Esophagus squamous epithelium (tissue), 5 donors: ENCODE results near the gene RELT. TPM values are rescaled to one million over a fixed set of nuclear protein-coding genes. Genes with fewer than 3 reads are reported as not detected.
"Not testable (repeated sequence)": the region's sequence is repeated elsewhere in the genome, so short reads cannot be mapped to it uniquely, and the experiment has no call there.

Experiments used
- DNase-seq: peaks from one replicate; lab custom pipeline; 2025; lab: John Stamatoyannopoulos, UW
- H3K27ac ChIP-seq, 4 donors: fragments of 200-600 bp; sonication (generic); one replicate each; pipeline ENCODE4 v1.5.1; 2016 to 2019; ENCODE audit warnings: mild to moderate bottlenecking in 1 of 4
- H3K27me3 ChIP-seq, 4 donors: fragments of 200-600 bp; sonication (generic); 1 replicate in 3 of 4; 2 replicates in 1 of 4; pipeline versions ENCODE4 v1.5.1 to v1.6.0; 2017 to 2021; ENCODE audit warnings: antibody characterized with exemption in 1 of 4
- H3K36me3 ChIP-seq, 3 donors: fragments of 200-600 bp; sonication (generic); one replicate each; pipeline ENCODE4 v1.5.1; 2016 to 2019
- H3K4me1 ChIP-seq, 3 donors: fragments of 200-600 bp; sonication (generic); one replicate each; pipeline ENCODE4 v1.5.1; 2017 to 2019
- H3K4me3 ChIP-seq, 4 donors: fragments of 200-600 bp; sonication (generic); 1 replicate in 3 of 4; 2 replicates in 1 of 4; pipeline ENCODE4 v1.5.1; 2016 to 2019; ENCODE audit warnings: mild to moderate bottlenecking in 2 of 4, moderate library complexity in 1 of 4
- H3K9me3 ChIP-seq, 3 donors: fragments of 200-600 bp; sonication (generic); one replicate each; pipeline ENCODE4 v1.5.1; 2016 to 2019
- POLR2A ChIP-seq, 4 donors: fragments of 450-650 bp; IDR thresholded peaks; one replicate each; pipeline ENCODE4 v1.6.1; 2017; ENCODE audit warnings: antibody characterized with exemption in 4 of 4, mild to moderate bottlenecking in 4 of 4, moderate library complexity in 3 of 4
- WGBS, 2 donors: methylation state at CpG; one replicate each; pipeline ENCODE4 v1.1.5; 2018; 5-methylcytosine and 5-hydroxymethylcytosine counted together
- intact Hi-C: fragments of 100-400 bp; cut with DNase I; formaldehyde crosslinking; loops from one replicate; pipeline ENCODE4 v1.15.0; 2022
- total RNA-seq, 4 donors: library from RNA; depleted of rRNA; stranded (reverse); fragments of >200 nt; gene quantifications; one replicate each; pipeline ENCODE4 v1.1.0, GENCODE V29; 2016
- TF ChIP-seq, protein P1 (sequence below), 6 experiments: fragments of 450-650 bp in 4 of 6; fragments of 200-600 bp in 2 of 6; sonication (generic) in 2 of 6; IDR thresholded peaks; one replicate each; pipeline ENCODE4 v1.5.1; 2016 to 2019; ENCODE audit warnings: antibody characterized with exemption in 6 of 6, mild to moderate bottlenecking in 4 of 6, moderate library complexity in 4 of 6
- donor health status: DM: yes; HTN: yes; CAD: no.

The RELT gene
- total RNA-seq, 4 donors from 2014 or later, result 3.7 to 8.8 (median 5.3) TPM

DNA sequence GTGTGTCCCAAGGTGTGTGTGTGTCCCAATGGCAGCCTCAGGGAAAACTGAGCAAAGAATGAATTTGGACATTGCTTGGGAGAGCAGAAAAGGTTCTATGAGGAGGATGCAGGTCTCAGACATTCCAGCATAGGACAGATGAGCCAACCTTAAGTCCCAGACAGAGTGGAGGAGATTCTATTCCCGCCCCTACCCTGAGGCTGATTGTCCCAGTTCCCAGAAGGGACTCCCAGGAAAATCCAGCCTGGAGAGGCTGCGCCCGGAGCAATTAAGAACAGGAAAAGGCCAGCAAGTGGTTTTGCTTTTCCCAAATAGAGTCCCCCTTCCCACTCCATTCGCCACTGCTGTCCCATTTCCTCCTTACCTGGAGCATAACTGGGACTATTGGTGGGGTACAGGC lies 54.1 kb downstream of the RELT start:
- WGBS, 2 donors, result 90 to 96% methylated on average over 4 of the region's 4 CpGs
- Histone ChIP-seq H3K4me1 (no peaks in the 10 kb centered on the region), H3K27me3 (no peaks in the 10 kb centered on the region), H3K36me3 (no peaks in the 10 kb centered on the region), H3K4me3 (no peak overlapping the region), H3K27ac (no peak overlapping the region), H3K9me3 (no peaks in the 10 kb centered on the region)
- DNase-seq, result no peak
- intact Hi-C loops, result no loop called here
- TF ChIP-seq POLR2A (IDR thresholded peaks at IDR 0.05), result no peak
- TF ChIP-seq, protein P1, sequence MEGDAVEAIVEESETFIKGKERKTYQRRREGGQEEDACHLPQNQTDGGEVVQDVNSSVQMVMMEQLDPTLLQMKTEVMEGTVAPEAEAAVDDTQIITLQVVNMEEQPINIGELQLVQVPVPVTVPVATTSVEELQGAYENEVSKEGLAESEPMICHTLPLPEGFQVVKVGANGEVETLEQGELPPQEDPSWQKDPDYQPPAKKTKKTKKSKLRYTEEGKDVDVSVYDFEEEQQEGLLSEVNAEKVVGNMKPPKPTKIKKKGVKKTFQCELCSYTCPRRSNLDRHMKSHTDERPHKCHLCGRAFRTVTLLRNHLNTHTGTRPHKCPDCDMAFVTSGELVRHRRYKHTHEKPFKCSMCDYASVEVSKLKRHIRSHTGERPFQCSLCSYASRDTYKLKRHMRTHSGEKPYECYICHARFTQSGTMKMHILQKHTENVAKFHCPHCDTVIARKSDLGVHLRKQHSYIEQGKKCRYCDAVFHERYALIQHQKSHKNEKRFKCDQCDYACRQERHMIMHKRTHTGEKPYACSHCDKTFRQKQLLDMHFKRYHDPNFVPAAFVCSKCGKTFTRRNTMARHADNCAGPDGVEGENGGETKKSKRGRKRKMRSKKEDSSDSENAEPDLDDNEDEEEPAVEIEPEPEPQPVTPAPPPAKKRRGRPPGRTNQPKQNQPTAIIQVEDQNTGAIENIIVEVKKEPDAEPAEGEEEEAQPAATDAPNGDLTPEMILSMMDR (IDR thresholded peaks at IDR 0.05), result no peak

DNA sequence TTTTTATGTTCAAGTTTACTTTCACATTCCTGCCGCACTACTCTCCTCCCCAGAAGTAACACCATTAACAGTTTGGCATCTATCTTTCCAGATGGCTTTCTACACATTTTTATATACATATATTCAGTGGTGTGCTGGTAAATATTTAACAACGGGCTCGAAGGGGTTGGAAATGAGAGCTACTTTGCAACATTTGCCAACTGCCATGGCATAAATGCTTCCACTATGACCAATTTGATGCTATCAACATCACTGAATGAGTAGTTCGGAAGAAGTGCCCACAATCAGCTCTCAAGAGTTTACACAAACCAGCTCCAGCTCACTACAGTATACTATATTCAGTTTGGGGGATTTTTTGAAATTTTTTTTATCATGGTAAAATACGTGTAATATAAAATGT lies 55.2 kb downstream of the RELT start:
- no peak for DNase-seq
- intact Hi-C loops, result no loop called here
- Histone ChIP-seq H3K36me3 (no peaks in the 10 kb centered on the region), H3K4me3 (no peak overlapping the region), H3K9me3 (no peaks in the 10 kb centered on the region), H3K27me3 (no peaks in the 10 kb centered on the region), H3K4me1 (no peaks in the 10 kb centered on the region), H3K27ac (no peak overlapping the region)
- 80 to 89% methylated on average over 5 of the region's 5 CpGs for WGBS, 2 donors
- TF ChIP-seq, protein P1 (IDR thresholded peaks at IDR 0.05), result no peak
- no peak for TF ChIP-seq POLR2A (IDR thresholded peaks at IDR 0.05)

DNA sequence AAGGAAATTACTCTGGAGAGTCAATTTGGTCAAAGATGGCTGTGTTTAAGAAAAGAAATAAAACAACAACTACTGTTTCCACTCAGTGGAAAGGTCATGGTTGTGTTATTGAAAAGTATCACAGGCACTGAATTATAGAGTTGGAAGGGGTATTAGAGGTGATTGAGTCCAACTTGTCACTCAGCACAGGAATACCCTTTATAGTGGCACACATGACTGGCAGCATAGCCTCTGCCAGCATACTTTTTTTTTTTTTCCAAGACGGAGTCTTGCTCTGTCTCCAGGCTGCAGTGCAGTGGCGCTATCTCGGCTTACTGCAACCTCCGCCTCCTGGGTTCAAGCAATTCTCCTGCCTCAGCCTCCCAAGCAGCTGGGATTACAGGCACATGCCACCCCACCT lies 60.7 kb downstream of the RELT start:
- intact Hi-C loops, H3K27me3 ChIP-seq, H3K36me3 ChIP-seq, H3K27ac ChIP-seq, H3K9me3 ChIP-seq, H3K4me1 ChIP-seq, H3K4me3 ChIP-seq, DNase-seq: not testable (repeated sequence)
- WGBS, 2 donors, result 98 to 100% methylated on average over 4 of the region's 4 CpGs

GRCh38 chr11:73439002-73439843 lies 63.0 kb downstream of the RELT start:
- Histone ChIP-seq H3K36me3 (no peaks in the 10 kb centered on the region), H3K4me1 (no peaks in the 10 kb centered on the region), H3K27ac (no peak overlapping the region), H3K27me3 (no peaks in the 10 kb centered on the region), H3K4me3 (no peak overlapping the region), H3K9me3 (no peaks in the 10 kb centered on the region)
- DNase-seq, result no peak
- WGBS, 2 donors, result 92 to 94% methylated on average over 5 of the region's 5 CpGs
- intact Hi-C loops, result no loop called here
- TF ChIP-seq, protein P1 (IDR thresholded peaks at IDR 0.05), result no peak
- TF ChIP-seq POLR2A (IDR thresholded peaks at IDR 0.05), result no peak

DNA sequence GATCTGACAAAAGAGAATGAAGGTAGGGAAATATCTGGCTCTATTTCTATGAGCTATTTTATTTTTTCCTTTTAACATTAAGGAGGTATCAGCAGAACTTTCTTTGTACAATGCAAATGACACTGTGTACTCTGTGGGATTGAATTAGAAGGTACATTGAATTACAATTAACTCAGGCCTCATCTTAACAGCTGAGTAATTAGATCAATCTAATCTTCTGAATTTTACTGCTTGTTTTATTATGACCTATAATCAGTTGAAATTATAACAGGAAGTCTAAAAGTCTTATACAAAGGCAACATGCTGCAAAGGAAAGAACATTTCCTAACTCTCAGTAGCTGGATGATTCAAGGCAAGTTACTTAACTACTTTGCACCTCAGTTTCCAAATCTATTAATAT lies 69.8 kb downstream of the RELT start:
- DNase-seq, result no peak
- no peak overlapping the region for H3K27ac ChIP-seq
- TF ChIP-seq, protein P1 (IDR thresholded peaks at IDR 0.05), result no peak
- TF ChIP-seq POLR2A (IDR thresholded peaks at IDR 0.05), result no peak
- no peaks in the 10 kb centered on the region for H3K9me3 ChIP-seq
- no peak overlapping the region for H3K4me3 ChIP-seq
- H3K4me1 ChIP-seq, result no peaks in the 10 kb centered on the region
- peaks cover 0 to 4% (median 0%) of the 10 kb centered on the region in 3 donors for H3K36me3 ChIP-seq
- intact Hi-C loops, result no loop called here
- H3K27me3 ChIP-seq, result no peaks in the 10 kb centered on the region
